ENCODE measurements around the gene CD164L2.
"Not testable (repeated sequence)": the region's sequence is repeated elsewhere in the genome, so short reads cannot be mapped to it uniquely, and the experiment has no call there.

CD164L2 gene

DNA sequence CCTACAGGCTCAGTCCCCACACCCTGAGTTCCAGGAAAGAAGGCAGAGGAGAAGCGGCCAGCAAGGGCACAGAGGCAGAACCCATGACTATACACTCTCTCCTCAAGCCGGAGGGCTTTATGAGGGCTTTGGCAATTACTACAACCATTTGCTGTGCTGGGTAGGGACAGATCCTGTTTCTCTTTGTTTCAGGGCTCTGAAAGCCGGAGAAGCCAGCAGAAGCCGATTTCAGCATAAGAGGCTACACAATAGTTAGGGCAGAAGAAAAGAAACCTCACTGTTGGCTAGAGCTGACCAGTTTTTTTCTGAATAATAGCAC is 23.2 kb upstream of the CD164L2 start:
- Histone ChIP-seq H3K36me3 (ENCODE audit: control insufficient read depth in 5 of 5, insufficient read depth in 5 of 5, low read length in 5 of 5) (peaks cover 9 to 51% (median 45%) of the 10 kb centered on the region in 5 donors), H3K27ac (ENCODE audit: low read depth, low read length) (peak overlapping the region; percentile 69), H3K4me3 (ENCODE audit: low read depth in 1 of 5, low read length in 5 of 5) (no peak overlapping the region), H3K9ac (ENCODE audit: low read length in 5 of 5) (peak overlapping the region in 2 of 5 donors; percentile 16 to 64), H3K27me3 (ENCODE audit: control insufficient read depth in 5 of 5, insufficient read depth in 4 of 5, low read length in 5 of 5) (no peaks in the 10 kb centered on the region), H3K9me3 (ENCODE audit: control insufficient read depth in 5 of 5, low read length in 5 of 5) (no peaks in the 10 kb centered on the region), H3K4me1 (ENCODE audit: control insufficient read depth in 5 of 5, insufficient read depth in 5 of 5, low read length in 5 of 5) (peaks cover 22 to 57% (median 56%) of the 10 kb centered on the region in 5 donors)

DNA sequence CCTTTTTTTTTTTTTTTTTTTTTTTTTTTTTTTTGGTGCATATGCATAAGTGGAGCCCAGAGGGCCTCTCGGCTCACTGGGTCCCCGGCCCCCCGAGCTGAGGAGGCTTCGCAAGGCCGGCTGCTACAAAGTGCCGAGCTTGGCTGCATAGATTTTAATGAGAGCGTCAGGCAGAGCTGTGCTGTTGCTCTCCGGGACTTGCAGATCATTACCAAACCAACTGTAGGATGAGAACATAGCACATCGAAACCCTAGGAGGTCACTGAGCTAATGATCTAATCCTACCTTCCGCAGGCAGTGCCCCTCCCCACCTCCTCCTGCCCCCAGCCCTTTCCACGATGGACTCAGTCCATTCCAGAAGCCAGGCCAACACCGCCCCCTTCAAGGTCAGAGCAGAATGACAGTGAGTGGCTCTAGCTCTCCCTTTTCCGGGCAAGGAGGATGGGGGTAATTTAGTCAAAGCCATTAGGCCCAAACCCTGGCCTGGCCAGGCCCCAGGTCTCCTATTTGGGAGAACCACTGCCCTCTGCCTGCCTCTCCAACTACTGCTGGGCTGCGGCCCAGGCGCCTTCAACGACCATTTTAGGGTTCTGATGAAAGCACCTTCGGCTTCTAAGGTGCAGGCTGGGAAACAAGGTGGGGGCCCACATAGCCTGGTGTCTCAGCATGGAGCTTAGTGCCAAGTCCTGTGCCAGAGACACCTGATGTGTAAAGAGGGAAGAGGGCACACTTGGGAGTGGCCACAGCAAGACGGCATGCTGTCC is 22.6 kb upstream of the CD164L2 start:
- H3K27me3 ChIP-seq (ENCODE audit: control insufficient read depth in 5 of 5, insufficient read depth in 4 of 5, low read length in 5 of 5); H3K9me3 ChIP-seq (ENCODE audit: control insufficient read depth in 5 of 5, low read length in 5 of 5); H3K4me3 ChIP-seq (ENCODE audit: low read depth in 1 of 5, low read length in 5 of 5): not testable (repeated sequence)
- Histone ChIP-seq H3K27ac (ENCODE audit: low read depth, low read length) (peak overlapping the region; percentile 88), H3K9ac (ENCODE audit: low read length in 5 of 5) (peak overlapping the region in 2 of 5 donors; percentile 16 to 64), H3K36me3 (ENCODE audit: control insufficient read depth in 5 of 5, insufficient read depth in 5 of 5, low read length in 5 of 5) (peaks cover 4 to 45% (median 39%) of the 10 kb centered on the region in 5 donors), H3K4me1 (ENCODE audit: control insufficient read depth in 5 of 5, insufficient read depth in 5 of 5, low read length in 5 of 5) (peaks cover 22 to 63% (median 62%) of the 10 kb centered on the region in 5 donors)

DNA sequence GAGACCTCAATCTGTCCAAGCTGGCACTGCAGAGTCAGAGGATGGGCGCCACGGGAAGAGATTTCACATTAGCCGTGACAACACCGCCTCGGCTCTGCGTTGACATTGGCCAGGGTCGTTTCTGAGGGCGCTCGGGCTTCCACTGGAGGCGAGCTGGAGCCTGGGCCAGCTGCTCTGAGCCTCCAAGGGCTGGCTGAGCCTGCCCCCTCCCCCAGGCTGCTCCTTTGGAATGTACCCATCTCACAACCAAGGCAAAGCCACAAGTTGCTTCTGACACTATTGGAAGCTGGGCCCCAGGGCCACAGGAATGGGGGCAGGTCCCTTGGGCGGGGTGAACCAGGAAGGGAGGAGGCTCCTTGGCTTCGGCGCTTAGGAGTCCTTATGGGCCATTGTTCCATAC is 21.9 kb upstream of the CD164L2 start:
- Histone ChIP-seq H3K9ac (ENCODE audit: low read length in 5 of 5) (peak overlapping the region in 1 of 5 donors; percentile 68), H3K36me3 (ENCODE audit: control insufficient read depth in 5 of 5, insufficient read depth in 5 of 5, low read length in 5 of 5) (peaks cover under 1 to 38% (median 32%) of the 10 kb centered on the region in 5 donors), H3K27ac (ENCODE audit: low read depth, low read length) (peak overlapping the region; percentile 88), H3K9me3 (ENCODE audit: control insufficient read depth in 5 of 5, low read length in 5 of 5) (no peaks in the 10 kb centered on the region), H3K4me3 (ENCODE audit: low read depth in 1 of 5, low read length in 5 of 5) (no peak overlapping the region), H3K27me3 (ENCODE audit: control insufficient read depth in 5 of 5, insufficient read depth in 4 of 5, low read length in 5 of 5) (no peaks in the 10 kb centered on the region), H3K4me1 (ENCODE audit: control insufficient read depth in 5 of 5, insufficient read depth in 5 of 5, low read length in 5 of 5) (peaks cover 22 to 70% (median 69%) of the 10 kb centered on the region in 5 donors)

DNA sequence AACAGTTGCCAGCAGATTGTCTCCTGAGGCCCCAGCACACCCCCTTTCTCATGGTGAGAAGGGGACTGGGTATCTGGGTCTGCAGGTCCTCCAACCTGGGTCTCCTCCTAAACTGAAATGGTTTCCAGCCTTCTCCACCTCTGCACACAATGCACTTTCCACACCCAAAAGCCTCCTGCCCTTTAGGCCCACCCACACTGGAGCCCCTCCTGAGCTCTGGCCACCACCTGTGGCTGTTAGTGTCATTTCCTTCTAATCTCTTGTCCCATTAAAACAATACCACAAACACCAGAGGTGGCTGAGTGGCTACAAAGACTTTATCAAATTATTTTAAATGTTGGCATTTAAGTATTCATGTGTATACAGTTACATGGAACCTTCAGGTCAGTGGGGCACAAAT is 20.8 kb upstream of the CD164L2 start:
- H3K27ac ChIP-seq (ENCODE audit: low read depth, low read length): peak overlapping the region; percentile 88
- peaks cover 0 to 29% (median 24%) of the 10 kb centered on the region in 5 donors for H3K36me3 ChIP-seq (ENCODE audit: control insufficient read depth in 5 of 5, insufficient read depth in 5 of 5, low read length in 5 of 5)
- H3K4me3 ChIP-seq (ENCODE audit: low read depth in 1 of 5, low read length in 5 of 5): peak overlapping the region in 2 of 5 donors; percentile 2 to 27
- peak overlapping the region in 3 of 5 donors; percentile 31 to 60 (median 47) for H3K9ac ChIP-seq (ENCODE audit: low read length in 5 of 5)
- H3K9me3 ChIP-seq (ENCODE audit: control insufficient read depth in 5 of 5, low read length in 5 of 5): no peaks in the 10 kb centered on the region
- no peaks in the 10 kb centered on the region for H3K27me3 ChIP-seq (ENCODE audit: control insufficient read depth in 5 of 5, insufficient read depth in 4 of 5, low read length in 5 of 5)
- peaks cover 24 to 80% (median 79%) of the 10 kb centered on the region in 5 donors for H3K4me1 ChIP-seq (ENCODE audit: control insufficient read depth in 5 of 5, insufficient read depth in 5 of 5, low read length in 5 of 5)

DNA sequence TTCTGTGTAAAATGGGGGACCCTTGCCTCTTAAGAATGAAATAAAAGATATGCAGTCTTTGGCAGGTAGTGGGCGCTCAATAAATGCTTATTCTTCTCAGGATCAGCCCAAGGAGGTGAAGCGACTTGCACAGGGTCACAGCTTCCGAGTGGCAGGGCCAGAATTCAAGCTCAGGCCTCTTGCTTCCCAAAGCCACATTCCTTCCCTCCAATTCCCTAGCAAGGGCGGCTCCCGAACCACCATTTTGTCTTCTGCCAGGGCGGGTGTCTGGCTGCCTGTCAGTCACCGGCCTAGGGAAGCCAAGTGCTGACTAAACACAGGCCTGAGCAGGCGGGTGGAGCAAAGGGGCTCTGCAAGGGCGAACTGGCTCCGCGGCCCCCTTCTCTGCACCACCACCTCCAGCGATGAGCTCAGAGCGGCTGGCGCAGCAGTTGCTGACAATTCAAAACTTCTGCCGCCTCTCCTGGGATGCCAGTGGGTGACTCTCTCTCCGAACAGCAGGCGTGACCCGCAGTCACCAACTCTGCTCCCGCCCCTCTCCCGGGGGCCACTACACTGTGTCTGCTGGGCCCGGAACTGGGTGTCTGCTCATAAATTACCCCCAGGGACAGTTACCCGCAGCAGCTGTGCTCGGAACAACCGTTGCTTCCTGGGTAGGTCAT is 20.1 kb upstream of the CD164L2 start:
- peaks cover 0 to 22% (median 17%) of the 10 kb centered on the region in 5 donors for H3K36me3 ChIP-seq (ENCODE audit: control insufficient read depth in 5 of 5, insufficient read depth in 5 of 5, low read length in 5 of 5)
- peak overlapping the region; percentile 88 for H3K27ac ChIP-seq (ENCODE audit: low read depth, low read length)
- no peaks in the 10 kb centered on the region for H3K27me3 ChIP-seq (ENCODE audit: control insufficient read depth in 5 of 5, insufficient read depth in 4 of 5, low read length in 5 of 5)
- peak overlapping the region in 4 of 5 donors; percentile 31 to 66 (median 54) for H3K9ac ChIP-seq (ENCODE audit: low read length in 5 of 5)
- peak overlapping the region in 4 of 5 donors; percentile 2 to 37 (median 16) for H3K4me3 ChIP-seq (ENCODE audit: low read depth in 1 of 5, low read length in 5 of 5)
- no peaks in the 10 kb centered on the region for H3K9me3 ChIP-seq (ENCODE audit: control insufficient read depth in 5 of 5, low read length in 5 of 5)
- H3K4me1 ChIP-seq (ENCODE audit: control insufficient read depth in 5 of 5, insufficient read depth in 5 of 5, low read length in 5 of 5): peaks cover 24 to 80% (median 79%) of the 10 kb centered on the region in 5 donors

DNA sequence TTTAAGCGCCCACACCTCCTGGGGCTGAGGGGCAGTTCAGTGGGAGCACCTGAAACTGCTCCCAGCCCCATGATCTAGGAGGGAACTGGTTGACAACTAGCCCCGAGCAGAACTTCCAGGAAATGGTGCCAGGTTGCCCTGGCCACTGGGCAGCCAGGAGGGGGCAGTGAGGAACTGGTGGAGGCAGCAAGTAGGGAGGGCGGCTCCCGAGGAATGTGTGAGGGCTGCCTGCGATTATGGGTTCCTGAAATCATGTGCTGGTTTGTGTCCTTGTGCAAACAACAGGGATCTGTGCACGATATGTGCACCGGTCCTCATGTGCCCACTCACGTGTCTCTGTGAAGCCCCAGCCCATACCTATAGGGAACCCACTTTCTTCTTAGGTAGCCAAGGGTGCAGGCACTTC is 19.2 kb upstream of the CD164L2 start:
- peak overlapping the region in 1 of 5 donors; percentile 31 for H3K9ac ChIP-seq (ENCODE audit: low read length in 5 of 5)
- H3K4me3 ChIP-seq (ENCODE audit: low read depth in 1 of 5, low read length in 5 of 5): no peak overlapping the region
- H3K27me3 ChIP-seq (ENCODE audit: control insufficient read depth in 5 of 5, insufficient read depth in 4 of 5, low read length in 5 of 5): no peaks in the 10 kb centered on the region
- H3K27ac ChIP-seq (ENCODE audit: low read depth, low read length): peak overlapping the region; percentile 88
- H3K4me1 ChIP-seq (ENCODE audit: control insufficient read depth in 5 of 5, insufficient read depth in 5 of 5, low read length in 5 of 5): peaks cover 24 to 80% (median 79%) of the 10 kb centered on the region in 5 donors
- H3K9me3 ChIP-seq (ENCODE audit: control insufficient read depth in 5 of 5, low read length in 5 of 5): no peaks in the 10 kb centered on the region
- peaks cover 0 to 13% (median 9%) of the 10 kb centered on the region in 5 donors for H3K36me3 ChIP-seq (ENCODE audit: control insufficient read depth in 5 of 5, insufficient read depth in 5 of 5, low read length in 5 of 5)

DNA sequence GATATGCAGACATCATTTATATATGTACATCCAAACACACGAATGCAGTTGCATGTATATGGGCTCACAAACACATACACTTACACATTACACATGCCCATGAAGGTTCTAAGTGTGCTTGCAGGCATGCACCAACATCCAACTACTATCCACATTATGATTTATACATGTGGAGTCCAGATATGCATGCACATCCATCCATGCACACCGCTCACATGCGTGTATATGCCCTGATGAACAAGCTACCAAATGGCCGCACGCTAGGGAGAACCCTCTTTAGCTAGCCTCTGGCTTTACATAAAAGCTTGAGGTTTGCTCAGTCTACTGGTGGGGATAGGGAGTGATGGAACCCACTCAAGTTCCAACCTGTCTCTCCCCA is 17.8 kb upstream of the CD164L2 start:
- Histone ChIP-seq H3K9ac (ENCODE audit: low read length in 5 of 5) (no peak overlapping the region), H3K4me3 (ENCODE audit: low read depth in 1 of 5, low read length in 5 of 5) (no peak overlapping the region), H3K27me3 (ENCODE audit: control insufficient read depth in 5 of 5, insufficient read depth in 4 of 5, low read length in 5 of 5) (no peaks in the 10 kb centered on the region), H3K9me3 (ENCODE audit: control insufficient read depth in 5 of 5, low read length in 5 of 5) (no peaks in the 10 kb centered on the region), H3K4me1 (ENCODE audit: control insufficient read depth in 5 of 5, insufficient read depth in 5 of 5, low read length in 5 of 5) (peaks cover 20 to 78% (median 73%) of the 10 kb centered on the region in 5 donors), H3K27ac (ENCODE audit: low read depth, low read length) (no peak overlapping the region), H3K36me3 (ENCODE audit: control insufficient read depth in 5 of 5, insufficient read depth in 5 of 5, low read length in 5 of 5) (peaks cover 0 to under 1% (median 0%) of the 10 kb centered on the region in 5 donors)

DNA sequence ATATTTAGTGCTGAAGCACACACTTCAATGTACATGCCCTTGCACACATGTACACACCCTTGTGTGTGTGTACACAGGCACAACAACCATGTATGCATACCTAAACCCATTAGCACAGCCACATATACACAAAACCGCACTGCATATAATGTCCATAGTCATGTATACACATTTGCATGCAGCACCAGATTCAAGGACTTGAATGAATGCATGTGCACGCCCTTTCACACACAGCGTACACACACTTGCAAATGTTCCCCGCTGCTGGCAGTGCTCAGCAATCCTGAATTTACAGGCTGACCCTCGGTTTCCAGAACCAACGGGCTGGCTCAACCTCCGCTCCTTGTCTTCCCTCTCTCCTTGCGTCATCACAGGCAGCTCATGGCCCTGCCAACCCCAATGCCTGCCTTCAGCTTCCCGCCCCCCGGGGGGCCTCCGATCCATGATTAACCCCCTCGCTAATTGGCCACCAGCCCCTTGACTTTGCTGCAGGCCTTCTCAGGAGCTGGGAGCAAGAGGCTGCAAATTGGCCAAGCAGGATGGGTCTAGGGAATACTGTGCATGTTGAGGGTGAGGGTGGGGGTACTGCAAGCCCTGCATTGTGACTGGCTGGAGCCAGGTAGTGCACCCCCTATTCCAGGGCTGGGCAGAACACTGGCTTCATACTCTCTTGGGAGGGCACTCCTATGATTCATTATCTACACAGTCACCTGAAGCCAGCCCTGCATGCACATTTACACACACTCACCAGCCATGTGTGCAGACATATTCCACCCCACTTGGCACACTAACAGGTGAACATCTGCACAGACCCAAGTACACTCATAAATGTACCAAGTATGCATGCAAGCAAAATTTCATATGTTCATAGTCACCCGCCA is 17.2 kb upstream of the CD164L2 start:
- peaks cover 20 to 77% (median 71%) of the 10 kb centered on the region in 5 donors for H3K4me1 ChIP-seq (ENCODE audit: control insufficient read depth in 5 of 5, insufficient read depth in 5 of 5, low read length in 5 of 5)
- H3K27me3 ChIP-seq (ENCODE audit: control insufficient read depth in 5 of 5, insufficient read depth in 4 of 5, low read length in 5 of 5): no peaks in the 10 kb centered on the region
- no peak overlapping the region for H3K4me3 ChIP-seq (ENCODE audit: low read depth in 1 of 5, low read length in 5 of 5)
- H3K36me3 ChIP-seq (ENCODE audit: control insufficient read depth in 5 of 5, insufficient read depth in 5 of 5, low read length in 5 of 5): no peaks in the 10 kb centered on the region
- no peak overlapping the region for H3K9ac ChIP-seq (ENCODE audit: low read length in 5 of 5)
- H3K9me3 ChIP-seq (ENCODE audit: control insufficient read depth in 5 of 5, low read length in 5 of 5): no peaks in the 10 kb centered on the region
- no peak overlapping the region for H3K27ac ChIP-seq (ENCODE audit: low read depth, low read length)

DNA sequence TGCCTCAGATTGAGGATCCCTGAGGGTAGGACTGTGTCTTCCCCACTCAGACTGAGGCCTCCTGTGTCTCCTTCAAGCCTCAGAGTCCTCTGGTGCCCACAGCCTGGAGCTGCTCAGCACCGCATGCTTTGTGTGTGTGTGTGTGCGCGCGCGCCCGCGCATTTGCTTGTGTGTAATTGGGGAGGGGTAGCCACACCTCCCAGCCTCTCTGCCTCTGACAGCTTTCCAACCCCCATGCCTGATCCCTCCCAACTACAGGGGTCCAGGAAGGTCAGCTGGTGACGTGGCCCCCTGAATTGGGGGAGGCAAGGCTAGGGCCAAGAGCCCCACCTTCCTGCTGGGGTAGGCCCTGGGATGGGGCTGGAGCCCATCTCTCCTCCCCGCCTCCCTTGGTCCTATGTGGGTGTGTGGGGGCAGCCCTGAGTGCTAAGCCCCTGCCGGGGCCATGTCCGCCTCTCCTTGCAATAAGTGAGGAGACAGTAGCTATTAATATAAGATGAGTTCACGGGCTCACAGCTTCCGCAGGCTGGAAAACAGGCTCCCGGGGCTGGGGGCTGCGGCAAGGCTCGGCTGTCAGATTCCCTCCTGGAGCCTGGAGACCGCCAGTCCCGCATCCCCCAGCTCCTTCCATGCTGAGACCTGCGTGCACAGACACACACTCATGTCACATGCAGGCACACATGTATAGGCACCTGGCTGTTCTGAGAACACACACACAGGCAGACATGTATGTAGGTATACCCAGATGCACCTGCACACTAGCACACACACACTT is 16.3 kb upstream of the CD164L2 start:
- Histone ChIP-seq H3K4me3 (ENCODE audit: low read depth in 1 of 5, low read length in 5 of 5) (no peak overlapping the region), H3K4me1 (ENCODE audit: control insufficient read depth in 5 of 5, insufficient read depth in 5 of 5, low read length in 5 of 5) (peaks cover 14 to 68% (median 62%) of the 10 kb centered on the region in 5 donors), H3K9ac (ENCODE audit: low read length in 5 of 5) (peak overlapping the region in 1 of 5 donors; percentile 21), H3K27me3 (ENCODE audit: control insufficient read depth in 5 of 5, insufficient read depth in 4 of 5, low read length in 5 of 5) (no peaks in the 10 kb centered on the region), H3K36me3 (ENCODE audit: control insufficient read depth in 5 of 5, insufficient read depth in 5 of 5, low read length in 5 of 5) (no peaks in the 10 kb centered on the region), H3K9me3 (ENCODE audit: control insufficient read depth in 5 of 5, low read length in 5 of 5) (no peaks in the 10 kb centered on the region), H3K27ac (ENCODE audit: low read depth, low read length) (no peak overlapping the region)

Measured in subcutaneous abdominal adipose tissue (tissue), 5 donors.